HG02759 (cell line): ENCODE data around the gene PLCB4.

Experiments used
- ATAC-seq: cut with Tn5 transposase; IDR thresholded peaks from one replicate; pipeline ENCODE4 v1.9.1; 2021; ENCODE audit warnings: mild to moderate bottlenecking, moderate library complexity; ENCODE audit not compliant: unreplicated experiment

The PLCB4 gene

DNA sequence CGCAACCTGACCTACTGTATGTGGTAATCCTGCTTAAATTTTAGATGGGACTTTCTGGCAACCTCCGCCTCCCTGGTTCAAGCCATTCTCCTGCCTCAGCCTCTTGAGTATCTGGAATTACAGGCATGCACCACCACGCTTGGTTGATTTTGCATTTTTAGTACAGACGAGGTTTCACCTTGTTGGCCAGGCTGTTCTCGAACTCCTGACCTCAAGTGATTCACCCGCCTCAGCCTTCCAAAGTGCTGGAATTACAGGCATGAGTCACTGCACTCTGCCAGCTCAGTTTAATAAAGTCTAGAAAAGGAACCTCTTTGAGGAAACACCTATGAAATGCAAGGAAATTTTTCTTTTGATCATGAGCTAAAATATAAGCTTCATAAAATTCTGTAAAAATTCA is 9.0 kb upstream of the PLCB4 start:
- ATAC-seq: no peak

DNA sequence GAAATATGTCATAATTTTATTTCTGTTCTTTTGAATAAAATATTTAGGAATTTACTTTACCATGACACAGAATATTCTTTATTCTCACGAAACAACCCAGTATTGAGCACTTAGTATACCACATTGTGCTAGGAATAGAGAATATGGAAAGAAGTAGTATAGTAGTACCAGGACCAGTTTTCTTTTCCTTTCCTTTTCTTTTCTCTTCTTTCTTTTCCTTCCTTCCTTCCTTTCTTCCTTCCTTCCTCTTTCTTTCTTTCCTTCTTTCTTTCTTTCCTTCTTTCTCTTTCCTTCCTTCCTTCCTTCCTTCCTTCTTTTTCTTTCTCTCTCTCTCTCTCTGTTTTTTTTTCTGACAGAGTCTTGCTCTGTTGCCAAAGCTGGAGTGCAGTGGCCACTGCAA is 7.5 kb upstream of the PLCB4 start:
- ATAC-seq: no peak

DNA sequence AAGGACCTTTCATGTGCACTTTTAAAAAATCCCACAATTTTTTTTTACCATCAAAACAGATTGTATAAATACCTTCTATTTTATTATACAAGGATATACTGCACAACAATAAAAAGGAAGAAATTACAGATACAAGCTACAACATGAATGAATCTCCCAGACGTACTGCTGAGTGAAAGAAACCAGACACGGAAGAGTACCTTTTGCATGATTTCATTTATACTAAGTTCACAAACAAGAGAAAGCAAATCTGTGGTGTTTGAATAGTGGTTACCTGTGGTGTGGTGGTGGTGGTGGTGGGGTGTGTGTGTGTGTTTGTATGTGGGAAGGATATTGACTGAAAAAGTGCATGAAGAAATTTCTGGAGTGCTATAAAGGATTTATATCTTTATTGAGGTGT is 6.8 kb upstream of the PLCB4 start:
- no peak for ATAC-seq

DNA sequence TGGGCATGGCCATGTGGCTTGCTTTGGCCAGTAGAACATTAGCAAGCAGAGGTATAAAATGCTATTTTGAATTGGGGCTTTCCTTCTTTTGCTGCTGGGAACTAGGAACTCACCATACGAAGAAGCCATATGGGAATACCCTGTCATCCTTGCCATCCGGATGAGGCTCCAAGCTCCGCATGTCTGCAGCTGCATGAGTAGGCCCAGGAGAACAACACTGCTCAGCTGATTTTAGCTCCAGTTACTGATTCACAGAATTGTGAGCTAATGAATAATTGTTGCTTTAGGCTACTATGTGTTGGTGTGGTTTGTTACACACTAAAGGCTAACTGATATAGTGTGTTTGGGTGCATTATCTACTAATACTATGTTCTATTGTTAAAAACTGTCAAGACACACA is 2.7 kb upstream of the PLCB4 start:
- ATAC-seq: no peak

DNA sequence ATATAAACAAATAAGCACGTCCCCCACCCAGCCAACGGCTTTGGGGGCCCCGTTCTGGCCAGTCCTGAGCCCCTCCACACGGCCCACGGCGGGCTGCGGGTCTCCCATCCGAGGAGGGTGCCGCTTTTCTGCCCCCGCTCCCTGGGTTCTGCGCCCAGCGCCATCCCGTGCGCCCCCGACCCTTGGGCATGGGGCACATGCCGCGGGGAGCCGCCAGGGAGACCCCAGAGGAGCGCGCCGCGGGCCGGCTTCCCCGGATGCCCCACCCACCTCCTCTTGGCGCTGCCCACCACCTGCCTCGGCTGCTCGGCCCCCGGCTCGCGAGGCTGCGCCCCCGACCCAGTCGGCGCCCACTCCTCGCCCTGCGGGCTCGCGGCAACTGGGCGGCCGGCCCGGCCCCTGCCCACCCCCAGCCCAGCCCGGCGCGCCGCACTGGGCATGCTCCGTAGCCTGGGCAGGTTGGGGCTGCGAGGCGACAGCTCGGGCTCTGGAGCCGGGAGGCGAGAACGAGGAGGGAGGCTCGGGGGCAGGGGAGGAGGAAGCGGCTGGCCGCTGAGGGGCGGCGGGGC is 570 bp upstream of the PLCB4 start:
- no peak for ATAC-seq

DNA sequence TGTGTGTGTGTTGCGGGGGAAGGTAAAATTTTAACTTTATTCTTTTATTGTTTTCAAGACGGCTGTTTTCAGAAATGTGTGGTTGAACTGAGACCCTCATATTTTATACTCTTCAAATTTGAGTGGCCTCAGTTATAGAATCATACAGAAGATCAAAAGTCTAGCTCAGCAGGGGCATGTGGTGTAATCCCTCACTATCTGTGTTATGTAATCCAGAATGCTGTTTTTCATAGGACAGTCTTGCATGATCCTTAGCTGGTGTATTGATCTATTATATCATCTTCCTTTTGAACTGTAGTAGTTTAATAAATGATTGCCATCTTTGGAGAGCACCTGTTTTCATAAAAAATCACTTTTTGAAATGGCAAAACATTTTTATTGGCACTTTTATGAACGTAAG is 1.4 kb downstream of the PLCB4 start:
- no peak for ATAC-seq

DNA sequence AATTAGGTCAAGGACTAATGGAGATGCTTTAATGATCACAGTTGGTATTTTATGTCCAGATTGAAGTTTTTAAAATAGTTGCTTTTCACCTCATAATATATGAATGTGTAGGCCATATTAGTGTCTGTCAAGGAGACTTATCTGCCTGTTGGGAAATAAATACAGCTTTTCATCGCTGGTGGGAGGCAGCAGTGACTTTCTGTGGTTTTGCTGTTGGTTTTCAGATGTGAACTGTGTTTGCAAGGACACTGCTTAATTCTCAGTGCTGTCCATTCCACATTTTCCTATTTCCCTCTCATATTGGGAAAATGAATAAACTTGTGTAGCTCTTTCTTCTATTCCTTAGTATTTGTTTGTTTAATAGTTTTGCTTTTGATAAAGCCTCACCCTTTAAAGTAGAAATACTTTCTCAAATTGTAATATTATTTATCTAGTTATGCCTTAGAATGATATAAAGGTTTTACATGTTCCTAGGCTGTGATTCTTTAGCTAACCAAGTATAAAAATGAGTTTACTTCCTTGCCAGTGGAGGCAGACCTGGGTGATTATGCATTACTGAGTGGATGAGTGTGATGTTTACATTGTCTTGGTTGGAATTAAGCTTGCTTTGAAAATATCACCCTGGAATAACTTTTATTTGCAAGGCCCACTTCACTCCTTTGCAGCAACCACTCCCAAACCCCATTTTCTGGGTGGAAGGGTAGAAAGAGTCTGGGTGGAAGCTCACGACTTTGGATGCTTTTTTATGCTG is 3.3 kb downstream of the PLCB4 start:
- no peak for ATAC-seq

DNA sequence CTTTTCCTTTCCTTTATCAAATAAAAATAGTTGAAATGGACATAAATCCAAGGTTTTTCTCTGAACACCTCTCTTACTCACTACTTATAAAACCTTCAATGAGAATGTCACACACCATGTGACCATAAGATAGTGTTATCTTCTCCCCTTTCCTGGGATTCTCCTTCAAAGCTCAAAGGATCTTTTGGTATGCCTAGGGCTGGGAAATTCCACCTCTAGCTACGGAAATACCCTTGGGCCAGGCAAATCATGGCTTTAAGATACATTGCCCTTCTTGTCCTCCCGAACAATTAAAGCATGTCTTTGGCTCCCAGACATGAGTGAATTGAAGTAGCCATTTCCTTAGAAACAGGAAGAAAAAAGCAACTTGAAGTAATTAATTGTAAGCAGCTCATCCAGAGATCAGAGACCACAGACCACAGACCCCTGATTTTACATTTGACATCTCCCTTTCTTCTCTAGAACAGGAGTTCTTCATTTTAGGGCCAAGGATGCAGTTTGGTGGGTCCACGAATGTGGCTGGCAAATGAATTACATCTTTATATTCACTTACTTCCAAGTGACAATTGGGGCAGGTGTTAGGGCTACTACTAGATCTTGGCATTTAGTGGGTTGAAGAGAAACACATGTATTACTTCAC is 4.1 kb downstream of the PLCB4 start:
- ATAC-seq: no peak

DNA sequence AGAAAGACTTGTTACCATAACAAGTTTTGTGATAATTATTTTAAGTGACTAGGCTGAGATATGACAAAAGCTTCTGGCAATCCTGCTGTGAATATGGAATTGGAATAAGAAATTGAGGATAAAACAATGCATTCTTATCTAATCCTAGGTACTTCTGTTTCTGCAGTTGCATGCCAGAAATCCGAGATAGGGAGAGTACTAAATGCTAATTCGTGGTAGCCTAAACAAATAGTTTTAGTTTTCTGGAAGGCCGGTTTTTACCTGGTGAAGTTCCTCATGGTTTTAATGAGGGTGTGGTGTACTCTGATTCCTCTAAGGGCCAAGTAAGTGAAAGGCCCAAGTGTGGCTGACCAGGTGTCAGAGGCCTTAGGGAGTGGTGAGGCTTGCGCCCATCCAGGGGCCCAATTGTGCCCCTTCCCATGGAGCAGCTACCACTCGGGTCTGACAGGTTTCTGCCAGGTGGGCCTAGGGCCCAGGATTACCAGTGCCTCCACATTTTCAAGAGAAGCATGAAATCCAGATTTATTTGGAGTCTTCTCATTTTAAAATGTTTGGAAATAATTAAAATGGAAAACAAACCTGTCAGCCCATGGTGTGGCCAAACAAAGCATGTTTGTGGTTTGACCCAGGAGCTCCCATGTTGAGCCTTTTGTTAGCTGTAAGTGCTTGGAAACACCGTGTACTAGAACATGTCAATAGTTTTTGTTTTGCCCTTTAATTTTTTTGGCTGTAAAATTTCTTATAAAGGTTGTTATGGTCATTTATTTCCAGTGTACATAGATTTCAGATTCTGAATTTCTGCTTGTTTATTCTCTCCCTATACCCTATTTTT is 6.6 kb downstream of the PLCB4 start:
- no peak for ATAC-seq

DNA sequence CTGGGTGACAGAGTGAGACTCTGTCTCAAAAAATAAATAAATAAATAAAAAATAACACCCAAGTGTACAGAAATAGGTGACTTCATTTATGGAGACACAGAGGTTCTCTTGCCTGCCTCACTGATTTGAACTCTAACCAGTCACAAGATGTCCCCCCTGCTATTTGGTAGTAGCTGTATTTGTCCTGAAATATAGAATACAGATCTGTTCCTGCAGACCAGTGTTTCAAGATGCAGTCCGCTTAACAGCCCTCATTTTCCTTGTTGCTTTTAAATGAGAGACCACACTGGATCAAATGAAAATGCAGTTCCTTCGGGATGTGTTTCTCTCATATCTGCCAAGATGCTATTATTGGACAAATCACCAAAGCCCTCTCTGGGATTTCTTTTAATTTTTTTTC is 7.6 kb downstream of the PLCB4 start:
- ATAC-seq: no peak

DNA sequence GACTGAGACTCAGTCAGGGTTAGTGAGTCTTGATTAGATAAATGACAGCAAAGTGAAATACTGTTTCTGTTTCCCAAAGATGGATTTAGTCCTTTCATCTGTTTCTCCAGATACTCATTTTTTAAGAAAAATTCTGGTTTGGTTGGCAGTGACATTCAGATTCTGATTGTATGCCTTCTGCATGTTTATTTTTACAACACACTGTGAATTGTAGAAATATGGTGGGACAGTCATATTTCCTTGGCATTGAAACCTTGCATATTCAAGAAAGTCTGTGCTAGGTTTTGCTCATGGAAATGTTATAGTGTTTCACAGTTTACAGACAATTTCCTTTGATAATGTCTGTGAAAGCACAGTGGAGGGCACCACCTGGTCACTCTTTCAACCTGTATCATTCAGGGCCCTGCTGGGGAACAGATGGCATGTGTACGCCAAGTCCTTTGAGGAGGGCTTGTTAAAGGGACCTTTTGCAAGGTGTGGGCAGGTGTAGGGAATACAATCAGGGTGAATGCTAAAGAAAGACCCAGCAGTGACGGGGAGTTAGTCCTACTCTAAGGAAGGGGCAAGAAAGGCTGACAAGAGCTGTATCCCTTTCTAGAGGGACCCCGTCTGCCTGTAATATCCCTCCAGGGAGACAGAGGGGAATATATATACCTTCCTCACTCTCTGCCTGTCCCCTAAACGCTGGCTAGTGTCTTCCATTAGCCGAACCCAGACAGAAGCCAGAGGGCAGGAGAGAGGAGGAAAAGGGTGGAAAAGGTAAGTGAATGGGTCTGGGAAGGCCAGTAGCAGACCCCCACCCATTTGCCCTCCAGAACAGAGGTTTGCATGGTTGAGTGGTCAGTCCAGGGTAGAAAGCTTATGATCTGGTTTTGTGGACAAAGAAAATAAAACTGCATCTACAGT is 10.2 kb downstream of the PLCB4 start:
- no peak for ATAC-seq

DNA sequence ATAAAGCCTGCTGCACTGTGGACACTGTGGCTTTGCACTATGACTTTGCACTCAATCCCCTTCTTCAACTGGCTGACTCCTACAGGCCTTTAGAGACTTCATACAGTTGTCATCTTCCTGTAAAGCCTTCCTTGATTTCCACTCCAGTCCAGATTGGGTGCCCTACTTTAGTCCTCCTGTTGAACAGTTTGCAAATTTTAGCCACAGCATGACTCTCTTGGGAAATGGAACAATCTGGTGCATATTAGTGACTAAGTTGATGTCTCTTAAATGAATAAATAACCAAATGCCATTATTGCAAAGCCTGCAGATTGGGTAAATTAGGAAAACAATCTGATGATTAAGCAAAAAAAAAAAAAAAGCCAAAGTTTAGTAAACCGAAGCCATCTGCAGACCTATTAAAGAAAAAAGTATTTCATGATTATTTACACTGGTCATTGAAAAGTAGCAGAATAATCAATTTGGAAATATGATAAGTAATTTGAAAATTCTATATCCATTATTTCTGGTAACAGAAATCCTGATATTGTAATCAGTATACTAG is 12.6 kb downstream of the PLCB4 start:
- no peak for ATAC-seq

DNA sequence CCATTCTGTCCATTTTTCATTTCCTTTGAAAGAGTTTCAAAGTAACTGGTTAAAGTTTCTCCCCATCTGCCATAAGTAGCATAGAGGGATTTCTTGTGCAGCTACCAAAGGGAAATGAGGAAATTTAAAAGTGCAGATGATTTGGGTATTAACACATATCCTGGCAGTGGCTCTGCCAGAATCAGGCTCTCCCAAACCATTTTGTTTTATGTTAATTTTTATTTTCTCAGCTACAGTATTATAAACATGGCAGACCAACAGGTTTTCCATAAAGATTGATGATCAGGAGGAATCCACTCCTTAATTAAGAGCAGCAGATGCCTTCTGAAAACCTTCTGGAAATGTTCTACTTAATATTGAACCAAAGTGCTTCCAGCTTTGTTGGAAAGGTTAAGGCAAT is 13.9 kb downstream of the PLCB4 start:
- no peak for ATAC-seq

DNA sequence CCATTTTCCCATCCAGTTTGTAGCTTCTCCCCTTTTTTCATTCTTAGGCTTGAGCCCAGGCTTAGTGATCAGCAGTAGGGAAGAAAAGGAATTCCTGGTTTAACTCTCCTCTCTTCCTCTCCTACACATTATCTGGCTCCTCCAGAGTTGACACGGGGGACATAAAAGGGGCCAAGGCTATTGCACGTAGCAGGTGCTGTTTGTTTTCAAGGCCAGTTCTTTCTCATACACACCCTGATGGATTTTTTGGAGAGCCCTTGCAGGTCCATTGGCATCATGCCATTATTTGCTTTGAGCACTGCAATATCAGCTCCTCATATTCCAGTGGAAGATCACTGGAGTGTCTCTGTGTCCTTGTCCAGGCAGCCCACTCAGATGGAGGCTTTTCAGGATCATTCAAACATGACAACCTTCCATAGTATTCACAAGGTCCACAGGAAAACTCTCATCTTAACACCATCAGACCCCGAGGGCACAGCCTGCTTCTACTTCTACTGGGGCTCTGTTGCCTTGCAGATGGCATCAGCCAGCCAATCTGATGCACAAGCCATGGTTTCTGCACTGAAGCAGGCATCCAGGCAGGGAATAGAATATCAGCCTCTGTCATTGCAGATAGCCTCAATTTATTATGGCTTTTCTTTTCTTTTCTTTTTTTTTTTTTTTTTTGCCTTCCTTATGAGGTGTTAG is 18.8 kb downstream of the PLCB4 start:
- no peak for ATAC-seq

DNA sequence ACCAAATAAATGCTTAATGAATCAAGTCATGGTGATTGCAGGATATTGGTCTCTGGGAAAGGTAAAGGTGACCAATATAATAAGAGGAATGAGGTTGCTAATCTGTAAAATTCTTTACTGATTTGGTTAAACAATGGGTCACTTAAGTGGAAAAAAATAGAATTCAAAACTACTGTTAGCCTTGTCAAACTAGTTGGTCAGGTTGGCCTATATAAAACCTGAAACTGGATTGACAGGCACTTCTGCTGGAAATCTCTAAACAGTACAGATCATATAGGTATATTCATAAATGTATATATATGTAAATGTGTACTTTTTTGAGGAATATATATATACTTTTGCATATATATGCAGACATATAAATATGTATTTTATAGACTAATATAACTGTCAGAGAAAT is 19.7 kb downstream of the PLCB4 start:
- no peak for ATAC-seq

DNA sequence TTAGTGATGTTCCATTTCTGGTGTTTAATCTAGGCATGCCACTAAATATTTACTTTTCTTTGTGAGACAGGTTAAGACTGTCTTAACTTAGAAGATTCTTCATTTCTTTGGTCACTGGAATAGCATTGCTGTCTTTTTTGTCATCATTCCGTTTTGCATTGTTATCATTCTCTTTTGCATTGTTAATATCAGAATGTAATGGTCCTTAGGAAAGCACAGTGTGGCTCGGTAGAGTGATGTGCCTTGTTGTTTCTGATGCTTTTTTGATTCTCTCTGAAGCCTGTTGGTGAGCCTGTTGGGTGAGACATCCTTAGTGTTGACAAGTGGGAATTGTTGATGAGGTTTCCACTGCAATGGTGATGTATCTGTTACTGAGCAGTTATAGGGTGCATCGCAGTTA is 23.2 kb downstream of the PLCB4 start:
- ATAC-seq: no peak

DNA sequence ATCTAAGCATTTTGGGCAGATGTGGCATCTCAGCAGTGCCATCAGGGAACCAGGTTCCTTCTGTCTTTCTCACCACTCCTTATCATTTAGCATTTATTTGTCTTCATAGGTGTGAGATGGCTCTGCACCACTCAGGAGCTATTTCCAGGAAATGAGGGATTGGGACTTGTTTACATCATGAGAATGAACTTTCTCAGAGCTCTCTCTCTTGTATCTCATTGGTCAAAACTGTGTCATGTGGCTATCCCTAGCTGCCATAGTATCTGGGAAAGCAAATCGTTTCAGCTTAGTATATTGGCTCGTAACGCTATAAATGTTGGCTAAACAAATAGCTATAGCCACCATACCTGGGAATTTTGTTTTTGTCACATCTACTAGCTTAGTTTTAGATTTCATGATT is 23.8 kb downstream of the PLCB4 start:
- no peak for ATAC-seq

DNA sequence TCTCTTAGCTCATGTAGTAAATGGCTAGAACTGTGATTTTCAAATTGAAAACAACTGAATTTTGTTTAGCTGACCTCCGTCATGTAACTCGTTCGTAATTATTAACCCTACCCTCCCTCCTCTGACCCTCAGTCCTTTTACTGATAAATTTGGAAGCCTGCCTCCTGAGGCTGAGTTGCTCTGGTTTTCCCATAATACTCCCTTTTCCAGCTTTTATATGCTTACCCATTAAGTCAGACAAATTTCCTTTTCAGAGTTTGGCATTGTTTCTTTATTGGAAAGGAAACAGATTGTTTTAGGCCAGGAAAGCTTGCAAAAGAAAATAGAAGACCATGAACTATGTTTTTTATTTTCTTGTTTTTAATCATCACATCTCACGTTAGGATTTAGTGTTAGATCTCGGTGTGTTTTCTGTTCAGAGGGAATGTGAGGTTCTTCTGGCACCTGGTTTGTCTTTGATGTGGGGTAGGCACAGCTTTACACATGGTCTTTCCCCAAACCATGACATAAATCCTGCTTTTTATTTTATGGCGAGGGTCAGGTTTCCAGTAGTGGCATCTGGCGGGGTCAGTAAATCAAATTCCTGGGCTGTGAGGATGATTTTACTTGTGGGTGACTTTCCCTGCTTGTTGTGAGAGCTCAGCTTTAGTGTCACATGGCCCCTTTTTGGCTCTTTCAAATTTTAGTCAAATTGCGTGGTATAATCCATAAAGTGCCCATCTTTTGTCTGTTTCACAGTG is 24.5 kb downstream of the PLCB4 start:
- ATAC-seq: no peak

DNA sequence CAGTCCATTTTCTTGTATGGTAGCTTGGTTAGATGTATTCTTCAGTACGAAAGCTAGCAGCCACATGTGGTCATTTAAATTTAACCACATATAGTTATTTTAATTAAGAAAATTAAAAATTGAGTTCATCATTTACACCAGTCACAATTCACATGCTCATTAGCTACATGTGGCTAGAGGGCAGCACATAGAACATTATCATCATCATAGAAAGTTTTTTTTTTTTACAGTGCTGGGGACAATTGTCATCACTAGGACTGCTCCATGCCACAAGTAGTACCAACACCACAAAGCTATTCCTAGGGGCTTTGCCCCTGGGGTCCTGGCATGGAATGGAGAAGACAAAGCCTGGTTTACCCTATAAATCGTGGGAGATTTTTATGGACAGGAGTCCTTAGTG is 30.5 kb downstream of the PLCB4 start:
- no peak for ATAC-seq
